Left lung (tissue), 10 donors: ENCODE measurements around the gene PLAGL1. TPM values are rescaled to one million over a fixed set of nuclear protein-coding genes. Genes with fewer than 3 reads are reported as not detected.

Source experiments
- ATAC-seq: fragments of 200-7000 bp; cut with Tn5 transposase; one replicate; pipeline ENCODE4 v1.9.1; 2020; ENCODE audit warnings: moderate library complexity
- DNase-seq, 4 donors: peaks; one replicate each; pipeline ENCODE4 v3.0.0-alpha.2; 2013 to 2020
- H3K27ac ChIP-seq, 2 donors: fragments of 200-600 bp; sonication (generic) in 1 of 2; one replicate each; pipeline versions ENCODE4 v1.5.0 to v1.8.0; 2020 to 2021
- H3K27me3 ChIP-seq, 2 donors: fragments of 200-600 bp; sonication (generic) in 1 of 2; one replicate each; pipeline versions ENCODE4 v1.5.0 to v1.8.0; 2020 to 2021
- H3K36me3 ChIP-seq, 2 donors: fragments of 200-600 bp; sonication (generic) in 1 of 2; one replicate each; pipeline versions ENCODE4 v1.5.0 to v1.8.0; 2020 to 2021
- H3K4me1 ChIP-seq, 2 donors: fragments of 200-600 bp; one replicate each; pipeline ENCODE4 v1.8.0; 2021
- H3K4me3 ChIP-seq, 2 donors: fragments of 200-600 bp; sonication (generic) in 1 of 2; one replicate each; pipeline versions ENCODE4 v1.5.0 to v1.8.0; 2020 to 2021; ENCODE audit warnings: mild to moderate bottlenecking in 1 of 2
- H3K9me3 ChIP-seq, 2 donors: fragments of 200-600 bp; sonication (generic) in 1 of 2; one replicate each; pipeline versions ENCODE4 v1.5.0 to v1.8.0; 2020 to 2021
- CTCF ChIP-seq, 2 donors: fragments of 200-600 bp; sonication (generic) in 1 of 2; IDR thresholded peaks; one replicate each; pipeline versions ENCODE4 v1.5.0 to v1.8.0; 2021; ENCODE audit warnings: antibody characterized with exemption in 2 of 2
- intact Hi-C, 2 donors: fragments of 100-400 bp; cut with DNase I; formaldehyde crosslinking; loops; one replicate each; pipeline versions ENCODE4 v1.11.2 to v1.14.2; 2022
- polyA plus RNA-seq, 6 donors: library from polyadenylated mRNA; unstranded; fragments of 120-200 nt; gene quantifications; one replicate each; pipeline ENCODE4 v1.2.1, GENCODE V29; 2013; ENCODE audit not compliant: insufficient read length in 6 of 6
- total RNA-seq, 2 donors: library from RNA; stranded (reverse); fragmentation: NEBNext Ultra II Directional; extraction: Animal tissue kit (Norgen Biotek cat#: 25700); gene quantifications; one replicate each; pipeline ENCODE4 v1.2.1, GENCODE V29; 2021
- donor health status: DM: no; HTN: yes; CAD: no.
- donor health status: DM: no; HTN: no; CAD: no.

The PLAGL1 gene
- total and polyA plus RNA-seq, 8 donors = 38.5 to 166 (median 137) TPM

GRCh38 chr6:144008846-144009245, 787 bp upstream of the PLAGL1 start:
- no peak for TF ChIP-seq CTCF (IDR thresholded peaks at IDR 0.05)
- H3K36me3 ChIP-seq = no peaks in the 10 kb centered on the region
- H3K27ac ChIP-seq = no peak overlapping the region
- H3K27me3 ChIP-seq = peaks cover 0 to 15% of the 10 kb centered on the region in 2 donors
- no peaks in the 10 kb centered on the region for H3K9me3 ChIP-seq
- no peaks in the 10 kb centered on the region for H3K4me1 ChIP-seq
- DNase-seq (no peak), ATAC-seq (no peak)
- intact Hi-C loops = no loop called here
- H3K4me3 ChIP-seq = peak overlapping the region in 1 of 2 donors; percentile 46

- Histone ChIP-seq H3K36me3 (no peaks in the 10 kb centered on the region), H3K27me3 (peaks cover 0 to 15% of the 10 kb centered on the region in 2 donors), H3K4me3 (peak overlapping the region; percentile 33 to 46), H3K4me1 (no peaks in the 10 kb centered on the region), H3K9me3 (peaks cover 0 to under 1% of the 10 kb centered on the region in 2 donors), H3K27ac (peak overlapping the region; percentile 55 to 75)
- intact Hi-C loops = no loop called here
- ATAC-seq (peak; percentile 61), DNase-seq (peak in 2 of 4 donors; percentile 21 to 33)
- no peak for TF ChIP-seq CTCF (IDR thresholded peaks at IDR 0.05)
These were observed 460 bp downstream of the PLAGL1 start for GRCh38 chr6:144007478-144008119.

- TF ChIP-seq CTCF (IDR thresholded peaks at IDR 0.05) = no peak
- peaks cover 0 to 15% of the 10 kb centered on the region in 2 donors for H3K27me3 ChIP-seq
- H3K36me3 ChIP-seq = no peaks in the 10 kb centered on the region
- intact Hi-C loops = no loop called here
- H3K4me1 ChIP-seq = no peaks in the 10 kb centered on the region
- ATAC-seq (peak; percentile 64), DNase-seq (peak in 3 of 4 donors; percentile 22 to 58 (median 51))
- peak overlapping the region; percentile 33 to 46 for H3K4me3 ChIP-seq
- H3K9me3 ChIP-seq = peaks cover 0 to 7% of the 10 kb centered on the region in 2 donors
- H3K27ac ChIP-seq = peak overlapping the region; percentile 55 to 75
These were observed 1.2 kb downstream of the PLAGL1 start for GRCh38 chr6:144006736-144007477.

GRCh38 chr6:143999406-143999805, 8.7 kb downstream of the PLAGL1 start:
- Histone ChIP-seq H3K4me1 (no peaks in the 10 kb centered on the region), H3K4me3 (no peak overlapping the region), H3K27me3 (no peaks in the 10 kb centered on the region), H3K36me3 (no peaks in the 10 kb centered on the region), H3K27ac (no peak overlapping the region), H3K9me3 (peaks cover 0 to 11% of the 10 kb centered on the region in 2 donors)
- intact Hi-C loops = no loop called here
- no peak for TF ChIP-seq CTCF (IDR thresholded peaks at IDR 0.05)
- ATAC-seq = no peak
- DNase-seq = no peak

- no peaks in the 10 kb centered on the region for H3K27me3 ChIP-seq
- peaks cover 0 to 17% of the 10 kb centered on the region in 2 donors for H3K9me3 ChIP-seq
- H3K4me1 ChIP-seq = no peaks in the 10 kb centered on the region
- intact Hi-C loops = no loop called here
- TF ChIP-seq CTCF (IDR thresholded peaks at IDR 0.05) = no peak
- H3K27ac ChIP-seq = no peak overlapping the region
- DNase-seq (no peak), ATAC-seq (no peak)
- H3K36me3 ChIP-seq = no peaks in the 10 kb centered on the region
- no peak overlapping the region for H3K4me3 ChIP-seq
These were observed 9.4 kb downstream of the PLAGL1 start for GRCh38 chr6:143998686-143999085.
